GDM1 (cell line): ENCODE measurements around the gene ZNF346.

Experiments
- DNase-seq: peaks from one replicate; lab custom pipeline; 2025; lab: John Stamatoyannopoulos, UW

ZNF346 gene

GRCh38 chr5:177117441-177118045, 95.0 kb downstream of the ZNF346 start:
- DNase-seq: no peak

GRCh38 chr5:177122566-177122965, 100.1 kb downstream of the ZNF346 start:
- no peak for DNase-seq

GRCh38 chr5:177123789-177124485, 101.4 kb downstream of the ZNF346 start:
- DNase-seq: no peak

- no peak for DNase-seq
These were observed 102.0 kb downstream of the ZNF346 start for GRCh38 chr5:177124486-177124991.

GRCh38 chr5:177126771-177127170, 104.3 kb downstream of the ZNF346 start:
- DNase-seq: no peak

- DNase-seq: no peak
These were observed 106.1 kb downstream of the ZNF346 start for GRCh38 chr5:177128551-177128981.

GRCh38 chr5:177130211-177131018, 107.9 kb downstream of the ZNF346 start:
- no peak for DNase-seq
